Muscle layer of duodenum (tissue), 2 donors: ENCODE results near the gene PCGF1.
A peak's percentile ranks its signal among the peaks of the same experiment; 100 is the strongest.

Experiments used
- H3K27ac ChIP-seq: one replicate; pipeline ENCODE4 v1.7.0; 2013; ENCODE audit warnings: mild to moderate bottlenecking, low read length
- H3K27me3 ChIP-seq: one replicate; pipeline ENCODE4 v1.7.0; 2013; ENCODE audit warnings: low read depth, mild to moderate bottlenecking, control low read depth, low read length
- H3K36me3 ChIP-seq, 2 donors: one replicate each; pipeline ENCODE4 v1.7.0; 2013; ENCODE audit warnings: low read length in 2 of 2, control low read depth in 1 of 2, mild to moderate bottlenecking in 1 of 2; ENCODE audit not compliant: insufficient read depth in 2 of 2, control insufficient read depth in 1 of 2
- H3K4me1 ChIP-seq, 2 donors: one replicate each; pipeline ENCODE4 v1.7.0; 2013; ENCODE audit warnings: low read length in 2 of 2, mild to moderate bottlenecking in 2 of 2, control low read depth in 1 of 2, moderate library complexity in 1 of 2; ENCODE audit not compliant: insufficient read depth in 2 of 2, control insufficient read depth in 1 of 2
- H3K4me3 ChIP-seq, 2 donors: one replicate each; pipeline ENCODE4 v1.7.0; 2013; ENCODE audit warnings: low read length in 2 of 2, low read depth in 1 of 2, mild to moderate bottlenecking in 1 of 2
- H3K9me3 ChIP-seq, 2 donors: one replicate each; pipeline ENCODE4 v1.7.0; 2013; ENCODE audit warnings: low read length in 2 of 2, control low read depth in 1 of 2, mild to moderate bottlenecking in 1 of 2; ENCODE audit not compliant: control insufficient read depth in 1 of 2
- donor health status: healthy.

The PCGF1 gene

GRCh38 chr2:74458938-74459363, 48.5 kb downstream of the PCGF1 start:
- Histone ChIP-seq H3K27ac (peak overlapping the region; percentile 87), H3K4me3 (peak overlapping the region; percentile 88 to 98), H3K4me1 (peaks cover 21 to 35% of the 10 kb centered on the region in 2 donors), H3K27me3 (no peaks in the 10 kb centered on the region), H3K9me3 (no peaks in the 10 kb centered on the region), H3K36me3 (peaks cover 8 to 19% of the 10 kb centered on the region in 2 donors)

GRCh38 chr2:74458132-74458937, 49.2 kb downstream of the PCGF1 start, which contains the start of gene WBP1:
Gene WBP1 (plus strand): TSS chr2:74458438. CDS start chr2:74458603, 165 bp downstream.
- H3K36me3 ChIP-seq: peaks cover 8 to 19% of the 10 kb centered on the region in 2 donors
- no peaks in the 10 kb centered on the region for H3K9me3 ChIP-seq
- peaks cover 21 to 33% of the 10 kb centered on the region in 2 donors for H3K4me1 ChIP-seq
- H3K4me3 ChIP-seq: peak within 1 kb of the TSS; percentile 88 to 98
- peak within 1 kb of the TSS; percentile 87 for H3K27ac ChIP-seq
- H3K27me3 ChIP-seq: no peaks in the 10 kb centered on the region

GRCh38 chr2:74457549-74458131, 49.9 kb downstream of the PCGF1 start:
- Histone ChIP-seq H3K27me3 (no peaks in the 10 kb centered on the region), H3K27ac (peak overlapping the region; percentile 87), H3K4me1 (peaks cover 21 to 33% of the 10 kb centered on the region in 2 donors), H3K36me3 (peaks cover 5 to 15% of the 10 kb centered on the region in 2 donors), H3K9me3 (no peaks in the 10 kb centered on the region), H3K4me3 (peak overlapping the region; percentile 87 to 88)

DNA sequence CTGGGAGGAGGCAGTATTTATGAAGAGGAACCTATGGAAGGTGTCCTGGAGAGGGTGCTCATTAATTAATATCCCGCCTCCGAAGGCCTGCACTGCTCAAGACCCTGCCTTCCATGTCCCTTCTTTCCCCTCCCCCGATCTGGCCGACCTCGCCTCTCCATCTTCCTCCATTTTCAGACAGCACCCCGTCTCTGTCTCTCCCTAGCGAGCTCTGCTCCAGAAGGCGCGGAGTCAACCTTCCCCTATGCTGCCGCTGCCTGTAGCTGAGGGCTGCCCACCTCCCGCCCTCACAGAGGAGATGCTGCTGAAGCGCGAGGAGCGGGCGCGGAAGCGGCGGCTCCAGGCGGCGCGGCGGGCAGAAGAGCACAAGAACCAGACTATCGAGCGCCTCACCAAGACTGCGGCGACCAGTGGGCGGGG, 50.4 kb downstream of the PCGF1 start:
- no peaks in the 10 kb centered on the region for H3K27me3 ChIP-seq
- peak overlapping the region; percentile 60 to 88 for H3K4me3 ChIP-seq
- peaks cover 21 to 33% of the 10 kb centered on the region in 2 donors for H3K4me1 ChIP-seq
- H3K9me3 ChIP-seq: no peaks in the 10 kb centered on the region
- peaks cover under 1 to 10% of the 10 kb centered on the region in 2 donors for H3K36me3 ChIP-seq
- H3K27ac ChIP-seq: peak overlapping the region; percentile 84
